SK-N-MC (cell line): ENCODE results near the gene HS1BP3.

Source experiments
- EZH2 ChIP-seq: fragments of 200-600 bp; sonication (generic); IDR thresholded peaks from one replicate; pipeline ENCODE4 v1.6.1; 2017; ENCODE audit warnings: antibody characterized with exemption
- POLR2AphosphoS5 ChIP-seq: IDR thresholded peaks from 2 replicates; pipeline ENCODE4 v1.6.1; 2012; ENCODE audit warnings: mild to moderate bottlenecking, low read depth, low read length, borderline replicate concordance

- TF ChIP-seq EZH2 = no peak
- TF ChIP-seq POLR2AphosphoS5 = no peak
Measured at GRCh38 chr2:20567926-20568179, 83.0 kb downstream of the HS1BP3 start.
